ENCODE results near the gene TCF3. TPM values are rescaled to one million over a fixed set of nuclear protein-coding genes. Genes with fewer than 3 reads are reported as not detected.

The TCF3 gene
- total RNA-seq, 2 donors from 2014 or later, result 91.5 to 332 TPM

- Histone ChIP-seq H3K4me3 (no peak overlapping the region), H3K4me1 (replicated peaks) (no peaks in the 10 kb centered on the region), H3K9me3 (no peaks in the 10 kb centered on the region), H3K27ac (no peak overlapping the region), H3K27me3 (replicated peaks; ENCODE audit: insufficient read depth) (peaks cover 4% of the 10 kb centered on the region), H3K36me3 (no peaks in the 10 kb centered on the region)
- TF ChIP-seq CTCF (IDR thresholded peaks at IDR 0.05) (no peak), POLR2A (IDR thresholded peaks at IDR 0.05) (no peak), POLR2AphosphoS5 (IDR thresholded peaks at IDR 0.05) (no peak)
- WGBS, result 85% methylated on average over 10 of the region's 10 CpGs
- DNase-seq (ENCODE audit: low spot score), result no peak
- intact Hi-C loops (cut with DNase I), result no loop called here
Measured at GRCh38 chr19:1684573-1684912, 32.1 kb upstream of the TCF3 start.

GRCh38 chr19:1683869-1684572 lies 31.6 kb upstream of the TCF3 start:
- Histone ChIP-seq H3K27ac (no peak overlapping the region), H3K9me3 (no peaks in the 10 kb centered on the region)

DNA sequence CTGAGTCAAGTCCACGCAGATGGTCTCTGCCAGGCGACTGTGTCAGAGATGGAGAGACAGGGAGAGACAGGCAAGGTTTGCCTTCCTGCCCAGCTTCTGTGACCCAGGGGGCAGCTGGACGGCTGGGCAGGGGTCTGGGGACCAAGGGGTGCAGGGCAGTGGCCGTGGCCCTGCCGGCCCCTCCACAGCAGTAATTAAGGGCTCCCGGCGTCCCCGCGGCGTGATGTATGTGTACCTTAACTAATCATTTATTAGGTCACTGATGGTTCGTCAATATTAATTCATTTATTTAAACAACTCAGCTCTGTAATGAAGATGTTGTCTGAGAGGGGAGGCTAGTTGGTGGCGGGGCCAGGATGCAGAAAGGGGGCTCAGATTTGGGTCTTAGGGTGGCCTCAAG lies 28.6 kb upstream of the TCF3 start:
- intact Hi-C loops (cut with DNase I), result no loop called here
- Histone ChIP-seq H3K27me3 (replicated peaks; ENCODE audit: insufficient read depth) (peaks cover 26% of the 10 kb centered on the region), H3K27ac (no peak overlapping the region), H3K36me3 (no peaks in the 10 kb centered on the region), H3K4me1 (replicated peaks) (no peaks in the 10 kb centered on the region), H3K4me3 (no peak overlapping the region), H3K9me3 (no peaks in the 10 kb centered on the region)
- 69% methylated on average over 12 of the region's 12 CpGs for WGBS
- no peak for DNase-seq (ENCODE audit: low spot score)
- TF ChIP-seq POLR2AphosphoS5 (IDR thresholded peaks at IDR 0.05), result no peak
- TF ChIP-seq CTCF (IDR thresholded peaks at IDR 0.05), result no peak
- TF ChIP-seq POLR2A (IDR thresholded peaks at IDR 0.05), result no peak

More at GRCh38 chr19:1683869-1684572, 31.6 kb upstream of the TCF3 start:
- DNase-seq (ENCODE audit: low spot score), result no peak
- no peak for TF ChIP-seq POLR2A (IDR thresholded peaks at IDR 0.05)
- WGBS, result 70% methylated on average over 19 of the region's 19 CpGs
- Histone ChIP-seq H3K4me1 (replicated peaks) (no peaks in the 10 kb centered on the region), H3K4me3 (no peak overlapping the region), H3K36me3 (no peaks in the 10 kb centered on the region), H3K27me3 (replicated peaks; ENCODE audit: insufficient read depth) (peaks cover 6% of the 10 kb centered on the region)
- intact Hi-C loops (cut with DNase I), result no loop called here

DNA sequence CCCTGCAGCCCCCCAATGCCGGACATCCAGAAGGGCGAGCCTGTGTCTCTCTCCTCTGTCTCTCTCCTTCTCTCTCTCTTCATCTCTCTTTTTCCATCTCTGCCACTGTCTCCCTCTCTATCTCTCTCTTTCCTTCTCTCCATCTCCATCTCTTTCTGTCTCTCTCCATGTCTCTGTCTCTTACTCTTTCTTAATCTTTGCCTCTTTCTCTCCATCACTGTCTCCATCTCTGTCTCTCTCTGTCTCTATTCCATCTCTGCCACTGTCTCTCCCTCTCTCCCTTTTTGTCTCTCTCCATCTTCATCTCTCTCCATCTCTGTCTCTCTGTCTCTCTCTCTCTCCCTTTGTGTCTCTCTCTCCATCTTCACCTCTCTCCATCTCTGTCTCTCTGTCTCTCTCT lies 25.7 kb upstream of the TCF3 start:
- no peak for DNase-seq (ENCODE audit: low spot score)
- intact Hi-C loops (cut with DNase I), result loop anchor here (10.0 kb wide), 1 partner anchor 117 kb away; no protein-coding TSS in a partner anchor
- no peak overlapping the region for H3K4me3 ChIP-seq
- no peaks in the 10 kb centered on the region for H3K4me1 ChIP-seq (replicated peaks)
- H3K9me3 ChIP-seq, result no peaks in the 10 kb centered on the region
- H3K36me3 ChIP-seq, result no peaks in the 10 kb centered on the region
- TF ChIP-seq CTCF (IDR thresholded peaks at IDR 0.05), result no peak
- no peak for TF ChIP-seq POLR2A (IDR thresholded peaks at IDR 0.05)
- no peak for TF ChIP-seq POLR2AphosphoS5 (IDR thresholded peaks at IDR 0.05)
- WGBS, result 76% methylated on average over 2 of the region's 2 CpGs
- peaks cover 29% of the 10 kb centered on the region for H3K27me3 ChIP-seq (replicated peaks; ENCODE audit: insufficient read depth)
- H3K27ac ChIP-seq, result no peak overlapping the region

GRCh38 chr19:1676351-1677266 lies 24.2 kb upstream of the TCF3 start:
- TF ChIP-seq CTCF (IDR thresholded peaks at IDR 0.05) (no peak), POLR2AphosphoS5 (IDR thresholded peaks at IDR 0.05) (no peak), POLR2A (IDR thresholded peaks at IDR 0.05) (no peak)
- Histone ChIP-seq H3K4me3 (no peak overlapping the region), H3K9me3 (no peaks in the 10 kb centered on the region), H3K36me3 (no peaks in the 10 kb centered on the region), H3K27ac (no peak overlapping the region), H3K4me1 (replicated peaks) (no peaks in the 10 kb centered on the region), H3K27me3 (replicated peaks; ENCODE audit: insufficient read depth) (peaks cover 30% of the 10 kb centered on the region)
- intact Hi-C loops (cut with DNase I), result loop anchor here (10.0 kb wide), 1 partner anchor 118 kb away; no protein-coding TSS in a partner anchor
- no peak for DNase-seq (ENCODE audit: low spot score)
- 60% methylated on average over 22 of the region's 27 CpGs for WGBS
